Endothelial cell of umbilical vein (primary cell): ENCODE data around the gene PPP2R5D. TPM values are rescaled to one million over a fixed set of nuclear protein-coding genes. Genes with fewer than 3 reads are reported as not detected.

Source experiments
- BruUV-seq: library from RNA; stranded (reverse); fragments of 400-500 nt; replicated peaks from 2 replicates; lab custom pipeline; 2021; lab: Mats Ljungman, UMichigan
- CTCF ChIA-PET: fragments of 300-600, 350-600 bp; sonication (Branson Sonifier 250); formaldehyde crosslinking; loops from one replicate; lab custom pipeline; 2021; ENCODE audit warnings: antibody characterized with exemption, inconsistent platforms; lab: Charles Lee
- POLR2A ChIA-PET: fragments of 300-600, 350-600 bp; sonication (Branson Sonifier 250); formaldehyde crosslinking; loops from one replicate; lab custom pipeline; 2021; ENCODE audit warnings: antibody characterized with exemption, inconsistent platforms; lab: Charles Lee
- DNase-seq: peaks from one replicate; pipeline ENCODE4 v3.0.0-alpha.2; 2011; ENCODE audit warnings: low read depth, low spot score
- FAIRE-seq: peaks from 2 replicates; lab custom pipeline; 2011; peaks lifted over from hg19 to GRCh38; lab: Jason Lieb, UNC
- H2AFZ ChIP-seq: 2 replicates; pipeline ENCODE4 v1.6.0; 2012; ENCODE audit warnings: low read depth, low read length, control low read depth, inconsistent platforms
- H3K27ac ChIP-seq: 2 replicates; pipeline ENCODE4 v1.5.1; 2011; ENCODE audit warnings: low read depth, mild to moderate bottlenecking, control low read depth, low read length, moderate library complexity; ENCODE audit not compliant: insufficient read depth
- H3K27me3 ChIP-seq, 2 experiments: 2 replicates each; pipeline versions ENCODE4 v1.6.0 to v1.6.1; 2011; ENCODE audit warnings: low read length in 2 of 2, mixed read lengths in 1 of 2; ENCODE audit not compliant: control insufficient read depth in 2 of 2, insufficient read depth in 2 of 2
- H3K36me3 ChIP-seq, 2 experiments: 2 replicates in 1 of 2; 3 replicates in 1 of 2; pipeline ENCODE4 v1.5.1; 2011; ENCODE audit warnings: low read length in 2 of 2, mild to moderate bottlenecking in 1 of 2, moderate library complexity in 1 of 2; ENCODE audit not compliant: control insufficient read depth in 2 of 2, insufficient read depth in 2 of 2; ENCODE audit errors: extremely low read depth in 1 of 2
- H3K4me1 ChIP-seq: 3 replicates; pipeline ENCODE4 v1.5.1; 2011; ENCODE audit warnings: mild to moderate bottlenecking, low read length; ENCODE audit not compliant: control insufficient read depth, insufficient read depth; ENCODE audit errors: extremely low read depth
- H3K4me2 ChIP-seq: 2 replicates; pipeline ENCODE4 v1.6.1; 2011; ENCODE audit warnings: low read length, control low read depth, mixed read lengths; ENCODE audit not compliant: insufficient read depth
- H3K4me3 ChIP-seq, 3 experiments: fragments of 200-600 bp in 1 of 3; sonication (generic), shearing (Covaris generic) in 1 of 3; replicated peaks in 1 of 3; 2 replicates each; pipeline ENCODE4 v1.5.1; 2011 to 2016; ENCODE audit warnings: control low read depth in 3 of 3, low read length in 3 of 3, mild to moderate bottlenecking in 2 of 3, inconsistent platforms in 1 of 3, low read depth in 1 of 3, moderate library complexity in 1 of 3; ENCODE audit not compliant: insufficient read depth in 1 of 3
- H3K79me2 ChIP-seq: 2 replicates; pipeline ENCODE4 v1.6.0; 2012; ENCODE audit warnings: low read length, inconsistent platforms; ENCODE audit not compliant: control insufficient read depth, insufficient read depth
- H3K9ac ChIP-seq: replicated peaks from 2 replicates; pipeline ENCODE3; 2011; ENCODE audit warnings: low read length, control low read depth; ENCODE audit not compliant: insufficient read depth; ENCODE audit errors: extremely low read depth
- H3K9me1 ChIP-seq: replicated peaks from 3 replicates; pipeline ENCODE4 v1.6.0; 2011; ENCODE audit warnings: mild to moderate bottlenecking, low read length; ENCODE audit not compliant: control insufficient read depth, insufficient read depth; ENCODE audit errors: extremely low read depth
- H3K9me3 ChIP-seq: replicated peaks from 2 replicates; pipeline ENCODE4 v1.5.1; 2012; ENCODE audit warnings: low read length, inconsistent platforms; ENCODE audit not compliant: control insufficient read depth, insufficient read depth
- H4K20me1 ChIP-seq: replicated peaks from 2 replicates; pipeline ENCODE3; 2011; ENCODE audit warnings: mild to moderate bottlenecking, low read length; ENCODE audit not compliant: control insufficient read depth, insufficient read depth; ENCODE audit errors: extremely low read depth
- EZH2 ChIP-seq: IDR thresholded peaks from 2 replicates; pipeline ENCODE4 v1.6.1; 2012; ENCODE audit warnings: borderline replicate concordance, low read depth, mild to moderate bottlenecking, moderate library complexity, low read length, inconsistent platforms; ENCODE audit not compliant: severe bottlenecking
- FOS ChIP-seq: IDR thresholded peaks from 2 replicates; pipeline ENCODE4 v1.6.1; 2011; ENCODE audit warnings: mild to moderate bottlenecking, low read length, moderate library complexity, borderline replicate concordance; ENCODE audit not compliant: insufficient read depth
- GATA2 ChIP-seq: IDR thresholded peaks from 2 replicates; pipeline ENCODE4 v1.7.0; 2011; ENCODE audit warnings: low read depth, mild to moderate bottlenecking, moderate library complexity, mixed read lengths, low read length; ENCODE audit not compliant: insufficient read length, insufficient read depth
- JUN ChIP-seq: IDR thresholded peaks from 2 replicates; pipeline ENCODE4 v1.6.1; 2011; ENCODE audit warnings: borderline replicate concordance, low read depth; ENCODE audit not compliant: insufficient read length, insufficient read depth
- MAX ChIP-seq: IDR thresholded peaks from 2 replicates; pipeline ENCODE4 v1.6.1; 2011; ENCODE audit not compliant: insufficient read depth, insufficient read length
- MYC ChIP-seq: IDR thresholded peaks from one replicate; pipeline ENCODE4 v1.6.1; 2011; ENCODE audit warnings: mild to moderate bottlenecking, low read depth, low read length
- POLR2A ChIP-seq: IDR thresholded peaks from 2 replicates; pipeline ENCODE4 v1.6.1; 2012; ENCODE audit warnings: low read depth, mild to moderate bottlenecking, control low read depth, low read length
- POLR2AphosphoS5 ChIP-seq: IDR thresholded peaks from 2 replicates; pipeline ENCODE4 v1.6.1; 2012; ENCODE audit warnings: low read depth, mild to moderate bottlenecking, control low read depth, low read length, moderate library complexity; ENCODE audit not compliant: insufficient read depth
- dilution Hi-C: fragments of 300-500 bp; cut with MboI; formaldehyde crosslinking; loops from one replicate; pipeline ENCODE4 v1.15.0; 2019; ENCODE audit warnings: low sequenced_read_pairs; ENCODE audit not compliant: extremely low pct_ligation_motif_present
- intact Hi-C: fragments of 100-400 bp; cut with micrococcal nuclease; formaldehyde crosslinking; loops from one replicate; pipeline ENCODE4 v1.10.0; 2022
- polyA plus RNA-seq, 4 experiments: library from polyadenylated mRNA; depleted of rRNA in 3 of 4; stranded (reverse) in 3 of 4; unstranded in 1 of 4; fragments of >200 nt; gene quantifications; 2 replicates each; pipeline versions ENCODE4 v1.2.1 to v1.2.3, GENCODE V29; 2011 to 2012; ENCODE audit warnings: missing spikeins in 1 of 4
- total RNA-seq: library from RNA; stranded (reverse); gene quantifications from 2 replicates; pipeline ENCODE4 v1.2.3, GENCODE V29; 2021
- TF ChIP-seq, protein P1 (sequence below), 2 donors: IDR thresholded peaks; 1 replicate in 1 of 2; 2 replicates in 1 of 2; pipeline ENCODE4 v1.5.1; 2011; ENCODE audit warnings: low read length in 2 of 2, mild to moderate bottlenecking in 2 of 2, moderate library complexity in 2 of 2, control low read depth in 1 of 2, inconsistent platforms in 1 of 2, low read depth in 1 of 2; ENCODE audit not compliant: insufficient read depth in 1 of 2; ENCODE audit errors: extremely low read depth in 1 of 2

PPP2R5D gene
- total and polyA plus RNA-seq, 2 donors (not counting 3 experiments of a cell fraction or from before 2014, with no cell fraction given), result 45.5 to 60.2 TPM

DNA sequence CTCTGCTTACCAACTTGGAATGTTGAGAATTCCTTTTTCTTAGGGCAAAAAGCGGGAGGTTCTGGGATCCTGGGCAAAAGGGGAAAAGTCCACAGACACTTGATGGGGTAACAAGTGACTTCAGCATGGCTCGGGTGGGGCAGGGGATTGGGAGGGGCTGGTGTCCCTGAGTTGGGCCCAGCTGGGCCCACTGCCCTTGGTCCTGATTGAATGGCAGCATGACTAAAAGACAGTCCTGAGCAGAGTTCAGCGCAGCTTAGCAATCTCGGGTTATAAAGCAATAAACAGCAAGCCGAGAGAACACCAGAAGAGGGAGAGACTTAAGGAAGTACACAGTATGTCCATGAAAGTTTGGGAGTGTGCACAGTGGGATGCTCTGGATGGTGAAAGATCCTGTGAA lies 5.6 kb downstream of the PPP2R5D start:
- Histone ChIP-seq H4K20me1 (peaks cover 3% of the 10 kb centered on the region), H3K4me1 (peaks cover 15% of the 10 kb centered on the region), H3K36me3 (peaks cover 0 to 10% of the 10 kb centered on the region in 2 experiments), H3K9ac (no peak overlapping the region), H3K4me2 (no peak overlapping the region), H3K79me2 (peaks cover 15% of the 10 kb centered on the region), H3K9me3 (no peaks in the 10 kb centered on the region), H3K4me3 (no peak overlapping the region), H2AFZ (no peak overlapping the region), H3K27me3 (no peaks in the 10 kb centered on the region), H3K9me1 (no peaks in the 10 kb centered on the region), H3K27ac (no peak overlapping the region)
- POLR2A ChIA-PET, result no interaction called here
- FAIRE-seq (no peak), DNase-seq (no peak)
- dilution Hi-C loops, result no loop called here
- TF ChIP-seq, protein P1, sequence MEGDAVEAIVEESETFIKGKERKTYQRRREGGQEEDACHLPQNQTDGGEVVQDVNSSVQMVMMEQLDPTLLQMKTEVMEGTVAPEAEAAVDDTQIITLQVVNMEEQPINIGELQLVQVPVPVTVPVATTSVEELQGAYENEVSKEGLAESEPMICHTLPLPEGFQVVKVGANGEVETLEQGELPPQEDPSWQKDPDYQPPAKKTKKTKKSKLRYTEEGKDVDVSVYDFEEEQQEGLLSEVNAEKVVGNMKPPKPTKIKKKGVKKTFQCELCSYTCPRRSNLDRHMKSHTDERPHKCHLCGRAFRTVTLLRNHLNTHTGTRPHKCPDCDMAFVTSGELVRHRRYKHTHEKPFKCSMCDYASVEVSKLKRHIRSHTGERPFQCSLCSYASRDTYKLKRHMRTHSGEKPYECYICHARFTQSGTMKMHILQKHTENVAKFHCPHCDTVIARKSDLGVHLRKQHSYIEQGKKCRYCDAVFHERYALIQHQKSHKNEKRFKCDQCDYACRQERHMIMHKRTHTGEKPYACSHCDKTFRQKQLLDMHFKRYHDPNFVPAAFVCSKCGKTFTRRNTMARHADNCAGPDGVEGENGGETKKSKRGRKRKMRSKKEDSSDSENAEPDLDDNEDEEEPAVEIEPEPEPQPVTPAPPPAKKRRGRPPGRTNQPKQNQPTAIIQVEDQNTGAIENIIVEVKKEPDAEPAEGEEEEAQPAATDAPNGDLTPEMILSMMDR (IDR thresholded peaks at IDR 0.05; ENCODE audit: extremely low read depth in 1 of 2, insufficient read depth in 1 of 2, low read depth in 1 of 2, low read length in 2 of 2), result no peak
- no peak for TF ChIP-seq EZH2
- no peak for TF ChIP-seq FOS
- TF ChIP-seq JUN, result no peak
- TF ChIP-seq POLR2A, result no peak
- no peak for TF ChIP-seq MYC
- TF ChIP-seq GATA2, result no peak
- TF ChIP-seq POLR2AphosphoS5, result no peak
- no peak for TF ChIP-seq MAX
- intact Hi-C loops, result no loop called here
- CTCF ChIA-PET, result no interaction called here
- no TSS peak for BruUV-seq
